ENCODE results near the gene ORMDL3.

The ORMDL3 gene

GRCh38 chr17:39926135-39926587, 1.2 kb downstream of the ORMDL3 start:
- peak overlapping the region; percentile 29 for H3K27ac ChIP-seq (ENCODE audit: poor library complexity, severe bottlenecking)
- no peaks in the 10 kb centered on the region for H3K27me3 ChIP-seq (ENCODE audit: insufficient read depth, poor library complexity, severe bottlenecking)
- H3K4me1 ChIP-seq (ENCODE audit: insufficient read depth, poor library complexity, severe bottlenecking) = peaks cover 19% of the 10 kb centered on the region
- peaks cover 20% of the 10 kb centered on the region for H3K36me3 ChIP-seq (ENCODE audit: low read depth)
- peak overlapping the region; percentile 59 for H3K4me3 ChIP-seq (ENCODE audit: severe bottlenecking)
- no peaks in the 10 kb centered on the region for H3K9me3 ChIP-seq (ENCODE audit: severe bottlenecking)
- DNase-seq (ENCODE audit: low spot score) (no peak), ATAC-seq (ENCODE audit: low read depth) (no peak)
- TF ChIP-seq, protein P1, sequence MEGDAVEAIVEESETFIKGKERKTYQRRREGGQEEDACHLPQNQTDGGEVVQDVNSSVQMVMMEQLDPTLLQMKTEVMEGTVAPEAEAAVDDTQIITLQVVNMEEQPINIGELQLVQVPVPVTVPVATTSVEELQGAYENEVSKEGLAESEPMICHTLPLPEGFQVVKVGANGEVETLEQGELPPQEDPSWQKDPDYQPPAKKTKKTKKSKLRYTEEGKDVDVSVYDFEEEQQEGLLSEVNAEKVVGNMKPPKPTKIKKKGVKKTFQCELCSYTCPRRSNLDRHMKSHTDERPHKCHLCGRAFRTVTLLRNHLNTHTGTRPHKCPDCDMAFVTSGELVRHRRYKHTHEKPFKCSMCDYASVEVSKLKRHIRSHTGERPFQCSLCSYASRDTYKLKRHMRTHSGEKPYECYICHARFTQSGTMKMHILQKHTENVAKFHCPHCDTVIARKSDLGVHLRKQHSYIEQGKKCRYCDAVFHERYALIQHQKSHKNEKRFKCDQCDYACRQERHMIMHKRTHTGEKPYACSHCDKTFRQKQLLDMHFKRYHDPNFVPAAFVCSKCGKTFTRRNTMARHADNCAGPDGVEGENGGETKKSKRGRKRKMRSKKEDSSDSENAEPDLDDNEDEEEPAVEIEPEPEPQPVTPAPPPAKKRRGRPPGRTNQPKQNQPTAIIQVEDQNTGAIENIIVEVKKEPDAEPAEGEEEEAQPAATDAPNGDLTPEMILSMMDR (IDR thresholded peaks at IDR 0.05; ENCODE audit: poor library complexity, severe bottlenecking) = no peak

GRCh38 chr17:39925282-39926134, 1.9 kb downstream of the ORMDL3 start:
- H3K9me3 ChIP-seq (ENCODE audit: severe bottlenecking) = no peaks in the 10 kb centered on the region
- H3K27ac ChIP-seq (ENCODE audit: poor library complexity, severe bottlenecking) = no peak overlapping the region
- no peak overlapping the region for H3K4me3 ChIP-seq (ENCODE audit: severe bottlenecking)
- ATAC-seq (ENCODE audit: low read depth) = no peak
- DNase-seq (ENCODE audit: low spot score) = no peak
- H3K36me3 ChIP-seq (ENCODE audit: low read depth) = peaks cover 20% of the 10 kb centered on the region
- TF ChIP-seq, protein P1 (IDR thresholded peaks at IDR 0.05; ENCODE audit: poor library complexity, severe bottlenecking) = no peak
- H3K4me1 ChIP-seq (ENCODE audit: insufficient read depth, poor library complexity, severe bottlenecking) = peaks cover 19% of the 10 kb centered on the region
- H3K27me3 ChIP-seq (ENCODE audit: insufficient read depth, poor library complexity, severe bottlenecking) = no peaks in the 10 kb centered on the region

GRCh38 chr17:39924691-39925055, 2.7 kb downstream of the ORMDL3 start:
- Histone ChIP-seq H3K27ac (ENCODE audit: poor library complexity, severe bottlenecking) (no peak overlapping the region), H3K4me3 (ENCODE audit: severe bottlenecking) (no peak overlapping the region), H3K9me3 (ENCODE audit: severe bottlenecking) (no peaks in the 10 kb centered on the region), H3K36me3 (ENCODE audit: low read depth) (peaks cover 20% of the 10 kb centered on the region), H3K4me1 (ENCODE audit: insufficient read depth, poor library complexity, severe bottlenecking) (peaks cover 16% of the 10 kb centered on the region), H3K27me3 (ENCODE audit: insufficient read depth, poor library complexity, severe bottlenecking) (no peaks in the 10 kb centered on the region)
- TF ChIP-seq, protein P1 (IDR thresholded peaks at IDR 0.05; ENCODE audit: poor library complexity, severe bottlenecking) = no peak
- DNase-seq (ENCODE audit: low spot score) (no peak), ATAC-seq (ENCODE audit: low read depth) (no peak)

DNA sequence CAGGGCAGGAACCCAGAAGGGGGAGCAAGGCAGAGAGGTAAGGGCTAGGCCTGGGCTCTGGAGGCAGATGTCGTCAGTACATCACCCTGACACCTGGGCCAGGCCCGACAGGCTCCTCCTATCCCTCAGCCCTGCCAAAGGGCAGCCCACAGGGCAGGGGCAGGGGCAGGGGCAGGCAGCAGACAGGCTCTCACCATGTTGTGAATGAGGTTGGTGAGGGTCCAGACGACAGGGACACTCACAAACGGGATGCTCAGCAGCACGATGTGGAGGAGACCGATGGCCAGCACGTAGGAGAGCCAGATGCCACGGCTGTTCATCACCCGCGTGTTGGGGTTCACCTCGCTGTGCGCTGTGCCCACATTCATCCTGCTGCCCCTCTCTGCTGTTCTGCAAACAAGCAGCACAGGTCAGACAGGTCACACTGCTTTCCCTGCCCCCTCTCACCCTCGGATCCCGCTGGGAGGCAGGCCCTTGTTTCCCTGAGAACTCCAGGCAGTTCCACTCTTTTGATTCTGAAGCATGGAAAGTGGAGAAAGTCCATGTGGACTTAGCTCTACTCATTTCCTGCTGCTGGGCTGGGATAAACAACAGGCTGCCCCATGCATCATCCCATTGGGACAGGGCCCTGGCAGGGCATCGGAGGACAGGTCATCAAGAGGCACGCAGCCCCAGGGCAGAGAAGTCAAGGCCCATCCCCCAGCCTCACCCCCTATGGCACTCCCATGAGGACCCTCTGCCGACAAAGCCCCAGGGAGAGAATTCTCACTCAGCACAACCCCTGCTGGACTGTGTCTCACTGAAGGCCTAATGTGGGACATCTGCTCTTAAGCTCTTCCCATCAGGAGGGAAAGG, 3.3 kb downstream of the ORMDL3 start:
- H3K27ac ChIP-seq (ENCODE audit: poor library complexity, severe bottlenecking) = no peak overlapping the region
- peaks cover 11% of the 10 kb centered on the region for H3K4me1 ChIP-seq (ENCODE audit: insufficient read depth, poor library complexity, severe bottlenecking)
- ATAC-seq (ENCODE audit: low read depth) (no peak), DNase-seq (ENCODE audit: low spot score) (no peak)
- peaks cover 20% of the 10 kb centered on the region for H3K36me3 ChIP-seq (ENCODE audit: low read depth)
- TF ChIP-seq, protein P1 (IDR thresholded peaks at IDR 0.05; ENCODE audit: poor library complexity, severe bottlenecking) = no peak
- H3K9me3 ChIP-seq (ENCODE audit: severe bottlenecking) = no peaks in the 10 kb centered on the region
- H3K4me3 ChIP-seq (ENCODE audit: severe bottlenecking) = no peak overlapping the region
- no peaks in the 10 kb centered on the region for H3K27me3 ChIP-seq (ENCODE audit: insufficient read depth, poor library complexity, severe bottlenecking)

Data from RWPE2 (cell line).